ENCODE results near the gene ENPP5. TPM values are rescaled to one million over a fixed set of nuclear protein-coding genes. Genes with fewer than 3 reads are reported as not detected.

ENPP5 gene
- total and polyA plus RNA-seq, 12 donors, result 1.8 to 6.0 (median 4.5) TPM

GRCh38 chr6:46144270-46144669 is 26.5 kb downstream of the ENPP5 start:
- Histone ChIP-seq H3K27me3 (no peaks in the 10 kb centered on the region), H3K27ac (peak overlapping the region in 1 of 10 donors; percentile 2), H3K4me1 (peaks cover 0 to 15% (median 8%) of the 10 kb centered on the region in 9 donors), H3K36me3 (peaks cover 0 to 17% (median 0%) of the 10 kb centered on the region in 9 donors), H3K9me3 (no peaks in the 10 kb centered on the region), H3K4me3 (no peak overlapping the region)
- TF ChIP-seq CTCF (IDR thresholded peaks at IDR 0.05), result no peak
- ATAC-seq (peak in 1 of 8 donors; percentile 62), DNase-seq (no peak)
- 26 to 39% methylated on average over 1 of the region's 1 CpG for WGBS, 2 donors
- intact Hi-C loops (cut with DNase I), result no loop called here

GRCh38 chr6:46138281-46138680 is 32.5 kb downstream of the ENPP5 start:
- Histone ChIP-seq H3K27ac (no peak overlapping the region), H3K9me3 (no peaks in the 10 kb centered on the region), H3K4me1 (peaks cover 2 to 35% (median 19%) of the 10 kb centered on the region in 9 donors), H3K36me3 (peaks cover 0 to 15% (median 0%) of the 10 kb centered on the region in 9 donors), H3K4me3 (no peak overlapping the region), H3K27me3 (no peaks in the 10 kb centered on the region)
- no peak for DNase-seq
- intact Hi-C loops (cut with DNase I), result no loop called here
- TF ChIP-seq CTCF (IDR thresholded peaks at IDR 0.05), result no peak
- 97 to 98% methylated on average over 1 of the region's 1 CpG for WGBS, 2 donors
- no peak for ATAC-seq

GRCh38 chr6:46137387-46137786 is 33.4 kb downstream of the ENPP5 start:
- DNase-seq (no peak), ATAC-seq (peak in 2 of 8 donors; percentile 34 to 42)
- peaks cover 2 to 34% (median 22%) of the 10 kb centered on the region in 9 donors for H3K4me1 ChIP-seq
- peak overlapping the region in 2 of 10 donors; percentile 1 to 17 for H3K27ac ChIP-seq
- intact Hi-C loops (cut with DNase I), result no loop called here
- H3K4me3 ChIP-seq, result no peak overlapping the region
- no peak for TF ChIP-seq CTCF (IDR thresholded peaks at IDR 0.05)
- no peaks in the 10 kb centered on the region for H3K27me3 ChIP-seq
- H3K9me3 ChIP-seq, result no peaks in the 10 kb centered on the region
- peaks cover 0 to 14% (median 0%) of the 10 kb centered on the region in 9 donors for H3K36me3 ChIP-seq
- 78 to 82% methylated on average over 2 of the region's 2 CpGs for WGBS, 2 donors

GRCh38 chr6:46136831-46137230 is 33.9 kb downstream of the ENPP5 start:
- H3K27me3 ChIP-seq, result no peaks in the 10 kb centered on the region
- ATAC-seq (no peak), DNase-seq (no peak)
- no peak overlapping the region for H3K4me3 ChIP-seq
- H3K27ac ChIP-seq, result peak overlapping the region in 2 of 10 donors; percentile 1 to 17
- peaks cover 0 to 12% (median 0%) of the 10 kb centered on the region in 9 donors for H3K36me3 ChIP-seq
- H3K4me1 ChIP-seq, result peaks cover 2 to 34% (median 22%) of the 10 kb centered on the region in 9 donors
- intact Hi-C loops (cut with DNase I), result no loop called here
- no peak for TF ChIP-seq CTCF (IDR thresholded peaks at IDR 0.05)
- H3K9me3 ChIP-seq, result no peaks in the 10 kb centered on the region
- 66 to 76% methylated on average over 2 of the region's 2 CpGs for WGBS, 2 donors
